OCI-LY7 (cell line): ENCODE measurements around the gene CCNL2. TPM values are rescaled to one million over a fixed set of nuclear protein-coding genes. Genes with fewer than 3 reads are reported as not detected.

ENCODE experiments used
- BruUV-seq: library from RNA; stranded (reverse); fragments of 400-500 nt; replicated peaks from 2 replicates; lab custom pipeline; 2021; lab: Mats Ljungman, UMichigan
- CTCF ChIA-PET: fragments of 300-600 bp; sonication (Branson Sonifier 250); formaldehyde crosslinking; loops from one replicate; lab custom pipeline; 2022; ENCODE audit warnings: antibody characterized with exemption; ENCODE audit not compliant: unreplicated experiment; lab: Charles Lee
- POLR2A ChIA-PET: fragments of 300-600 bp; sonication (Branson Sonifier 250); formaldehyde crosslinking; loops from one replicate; lab custom pipeline; 2022; ENCODE audit warnings: antibody characterized with exemption; lab: Charles Lee
- DNase-seq: peaks from one replicate; pipeline ENCODE4 v3.0.0-alpha.2; 2015; ENCODE audit warnings: low spot score
- H2AFZ ChIP-seq: fragments of 200-600 bp; sonication (generic), shearing (Covaris generic); 2 replicates; pipeline ENCODE4 v1.6.1; 2014; ENCODE audit warnings: mild to moderate bottlenecking, antibody characterized with exemption, low read length, moderate library complexity
- H3K27ac ChIP-seq: fragments of 200-600 bp; sonication (generic); 2 replicates; pipeline ENCODE4 v1.5.1; 2014; ENCODE audit warnings: mixed run types, low read depth, mild to moderate bottlenecking, moderate library complexity, low read length, inconsistent platforms; ENCODE audit not compliant: poor library complexity, severe bottlenecking
- H3K36me3 ChIP-seq: fragments of 200-600 bp; sonication (generic); 2 replicates; pipeline ENCODE4 v1.6.1; 2014; ENCODE audit warnings: mild to moderate bottlenecking, antibody characterized with exemption, low read length, moderate library complexity, mixed read lengths; ENCODE audit not compliant: insufficient read depth
- H3K4me1 ChIP-seq: fragments of 200-600 bp; sonication (generic); 2 replicates; pipeline ENCODE4 v1.5.1; 2014; ENCODE audit warnings: mild to moderate bottlenecking, low read length; ENCODE audit not compliant: insufficient read depth, poor library complexity, severe bottlenecking
- H3K4me2 ChIP-seq: fragments of 200-600 bp; sonication (generic); 2 replicates; pipeline ENCODE4 v1.6.1; 2014; ENCODE audit warnings: mild to moderate bottlenecking, low read length
- H3K4me3 ChIP-seq: fragments of 200-600 bp; sonication (generic); 2 replicates; pipeline ENCODE4 v1.5.1; 2014; ENCODE audit warnings: mild to moderate bottlenecking, low read depth, low read length; ENCODE audit not compliant: poor library complexity, severe bottlenecking
- H3K79me2 ChIP-seq: fragments of 200-600 bp; sonication (generic); 2 replicates; pipeline ENCODE4 v1.6.1; 2016; ENCODE audit warnings: low read depth, mild to moderate bottlenecking, low read length, moderate library complexity, mixed read lengths; ENCODE audit not compliant: insufficient read depth
- H3K9me2 ChIP-seq: fragments of 200-600 bp; sonication (generic); 2 replicates; pipeline ENCODE4 v1.6.1; 2016; ENCODE audit warnings: mild to moderate bottlenecking, low read length, mixed read lengths; ENCODE audit not compliant: insufficient read depth
- H3K9me3 ChIP-seq: fragments of 200-600 bp; sonication (generic); 2 replicates; pipeline ENCODE4 v1.6.1; 2014; ENCODE audit warnings: mild to moderate bottlenecking, mixed run types, low read length, mixed read lengths
- H4K20me1 ChIP-seq: fragments of 200-600 bp; sonication (generic); 2 replicates; pipeline ENCODE4 v1.6.1; 2014; ENCODE audit warnings: mild to moderate bottlenecking, antibody characterized with exemption, low read length, moderate library complexity, mixed read lengths; ENCODE audit not compliant: insufficient read depth
- EZH2phosphoT487 ChIP-seq: fragments of 200-600 bp; sonication (generic); IDR thresholded peaks from 2 replicates; pipeline ENCODE4 v1.6.1; 2018; ENCODE audit warnings: low read depth, borderline replicate concordance, mild to moderate bottlenecking, mixed run types, antibody characterized with exemption, low read length, moderate library complexity, mixed read lengths
- intact Hi-C: fragments of 100-400 bp; cut with micrococcal nuclease; formaldehyde crosslinking; loops from one replicate; pipeline ENCODE4 v1.10.0; 2022; ENCODE audit not compliant: unreplicated experiment
- total RNA-seq, 2 experiments: library from RNA; depleted of rRNA in 1 of 2; stranded (reverse); fragments of >200 nt in 1 of 2; shearing (Covaris generic) in 1 of 2; gene quantifications; 2 replicates each; pipeline ENCODE4 v1.2.3, GENCODE V29; 2014 to 2022
- TF ChIP-seq, protein P1 (sequence below): fragments of 200-600 bp; sonication (generic); conservative IDR thresholded peaks from 2 replicates; pipeline ENCODE4 v1.5.1; 2014; ENCODE audit warnings: mild to moderate bottlenecking, antibody characterized with exemption, low read length, moderate library complexity, mixed read lengths

The CCNL2 gene
- total RNA-seq, 2 experiments from 2014 or later: 213 to 307 TPM

DNA sequence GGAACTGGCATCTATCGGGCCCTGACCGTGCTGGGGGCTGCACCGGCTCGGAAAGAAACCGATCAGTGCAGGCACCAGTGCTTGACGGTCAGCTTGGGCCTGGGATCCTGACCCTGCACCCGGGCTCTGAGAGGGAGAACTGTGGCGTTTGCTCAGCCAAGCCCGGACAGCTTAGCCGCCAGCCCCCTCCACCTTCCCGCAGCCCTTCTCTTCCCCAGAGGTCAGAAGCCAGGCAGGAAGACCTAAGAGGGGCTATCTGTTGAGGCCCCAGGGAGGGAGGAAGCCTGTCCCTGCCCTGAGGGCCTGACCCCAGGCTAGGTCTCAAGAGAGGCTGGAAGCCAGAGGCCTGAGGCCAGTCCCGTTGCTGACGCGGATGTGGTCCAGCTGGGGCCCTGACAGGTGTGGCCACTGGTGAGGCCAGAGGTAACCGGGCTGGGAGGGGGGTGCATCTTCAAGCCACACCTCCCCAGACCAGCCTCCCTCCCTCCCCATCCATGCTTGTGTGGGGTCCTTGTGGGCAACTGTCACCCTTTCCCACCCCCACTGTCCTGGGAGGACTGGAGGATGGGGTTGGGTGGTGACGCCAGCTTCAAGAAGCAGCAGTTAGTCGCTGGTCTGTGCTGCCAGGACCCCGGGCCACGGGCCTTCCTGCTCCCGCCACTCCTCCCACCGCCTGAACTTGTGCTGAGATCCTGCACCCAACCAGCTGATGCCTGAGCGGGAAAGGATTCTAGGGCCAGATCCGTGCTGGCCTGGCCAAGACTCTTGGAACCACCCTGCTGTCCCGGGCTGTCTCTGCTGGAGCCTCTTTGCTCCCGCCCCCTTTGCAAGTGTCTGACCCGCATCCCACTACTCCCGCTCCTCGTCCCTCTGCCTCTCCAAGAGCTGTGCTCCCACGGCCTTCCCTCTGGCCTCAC lies 47.4 kb downstream of the CCNL2 start:
- H3K9me2 ChIP-seq: no peaks in the 10 kb centered on the region
- DNase-seq: no peak
- POLR2A ChIA-PET: no interaction called here
- H3K4me2 ChIP-seq: peak overlapping the region; percentile 34; the same call in 1 of the 2 replicates
- CTCF ChIA-PET: no interaction called here
- H3K36me3 ChIP-seq: no peaks in the 10 kb centered on the region
- no peak overlapping the region for H3K4me3 ChIP-seq
- no TSS peak for BruUV-seq
- intact Hi-C loops: no loop called here
- no peaks in the 10 kb centered on the region for H3K79me2 ChIP-seq
- TF ChIP-seq, protein P1, sequence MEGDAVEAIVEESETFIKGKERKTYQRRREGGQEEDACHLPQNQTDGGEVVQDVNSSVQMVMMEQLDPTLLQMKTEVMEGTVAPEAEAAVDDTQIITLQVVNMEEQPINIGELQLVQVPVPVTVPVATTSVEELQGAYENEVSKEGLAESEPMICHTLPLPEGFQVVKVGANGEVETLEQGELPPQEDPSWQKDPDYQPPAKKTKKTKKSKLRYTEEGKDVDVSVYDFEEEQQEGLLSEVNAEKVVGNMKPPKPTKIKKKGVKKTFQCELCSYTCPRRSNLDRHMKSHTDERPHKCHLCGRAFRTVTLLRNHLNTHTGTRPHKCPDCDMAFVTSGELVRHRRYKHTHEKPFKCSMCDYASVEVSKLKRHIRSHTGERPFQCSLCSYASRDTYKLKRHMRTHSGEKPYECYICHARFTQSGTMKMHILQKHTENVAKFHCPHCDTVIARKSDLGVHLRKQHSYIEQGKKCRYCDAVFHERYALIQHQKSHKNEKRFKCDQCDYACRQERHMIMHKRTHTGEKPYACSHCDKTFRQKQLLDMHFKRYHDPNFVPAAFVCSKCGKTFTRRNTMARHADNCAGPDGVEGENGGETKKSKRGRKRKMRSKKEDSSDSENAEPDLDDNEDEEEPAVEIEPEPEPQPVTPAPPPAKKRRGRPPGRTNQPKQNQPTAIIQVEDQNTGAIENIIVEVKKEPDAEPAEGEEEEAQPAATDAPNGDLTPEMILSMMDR: no peak
- TF ChIP-seq EZH2phosphoT487: no peak
- H2AFZ ChIP-seq: no peak overlapping the region
- H4K20me1 ChIP-seq: no peaks in the 10 kb centered on the region
- H3K4me1 ChIP-seq: peaks cover 31% of the 10 kb centered on the region
- H3K27ac ChIP-seq: no peak overlapping the region
- H3K9me3 ChIP-seq: no peaks in the 10 kb centered on the region

DNA sequence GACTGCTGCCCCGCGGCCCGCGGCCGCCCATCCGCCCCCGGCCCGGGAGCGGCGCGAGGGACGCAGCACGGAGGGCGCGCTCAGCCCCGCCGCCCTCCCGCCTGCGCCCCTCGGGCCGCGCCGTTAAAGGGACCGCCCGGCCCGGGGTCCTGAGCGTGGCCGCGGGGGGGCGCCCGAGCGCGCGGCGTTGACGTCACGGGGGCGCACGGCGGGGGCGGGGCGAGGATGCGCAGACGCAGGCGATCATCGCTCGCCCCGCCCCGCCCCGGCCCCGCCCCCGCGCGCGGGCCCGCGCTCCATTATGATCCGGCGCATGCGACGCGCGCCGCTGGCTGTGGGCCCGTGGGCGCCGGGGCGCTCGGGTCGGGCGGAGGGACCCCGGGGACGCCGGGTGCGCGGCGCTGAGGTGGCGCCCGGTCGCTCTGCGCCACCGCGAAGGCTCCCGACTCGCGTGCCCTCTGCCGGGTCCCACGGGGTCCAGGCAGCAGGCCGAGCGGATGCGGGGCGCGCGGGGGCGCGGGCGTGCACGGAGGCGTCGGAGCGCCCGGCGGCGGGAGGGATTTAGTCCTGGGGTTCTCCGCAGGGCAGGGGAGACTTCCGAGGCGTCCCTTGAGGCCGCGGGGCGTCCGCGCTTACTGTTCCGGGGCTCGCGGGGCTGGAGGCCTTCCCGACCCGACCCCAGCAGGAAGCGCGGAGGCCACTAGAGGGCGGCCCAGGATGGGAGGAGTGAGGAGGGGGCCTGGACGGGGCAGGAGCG lies 49.7 kb downstream of the CCNL2 start, which contains the start of gene DVL1:
TSS of gene DVL1 (minus strand) at position 163 of the 757 bp plus-strand sequence. CDS start 353 bp downstream, outside the sequence.
- peak within 1 kb of the TSS; percentile 80 for H3K4me2 ChIP-seq
- no TSS peak for BruUV-seq
- peak; percentile 80 for DNase-seq
- no peaks in the 10 kb centered on the region for H3K9me2 ChIP-seq
- no peaks in the 10 kb centered on the region for H3K36me3 ChIP-seq
- no peaks in the 10 kb centered on the region for H3K79me2 ChIP-seq
- TF ChIP-seq EZH2phosphoT487: no peak
- TF ChIP-seq, protein P1: peak; percentile 60
- no peaks in the 10 kb centered on the region for H4K20me1 ChIP-seq
- peak within 1 kb of the TSS; percentile 78 for H3K4me3 ChIP-seq
- H2AFZ ChIP-seq: 0 out of 2 replicates have a peak within 1 kb of the TSS, but pooled peaks have one; percentile 45
- no peaks in the 10 kb centered on the region for H3K9me3 ChIP-seq
- H3K27ac ChIP-seq: peak within 1 kb of the TSS; percentile 64
- intact Hi-C loops: loop anchor here (1.0 to 5.0 kb wide), 3 partner anchors 23 to 113 kb away; partner anchors contain the start of gene PUSL1
- ChIA-PET CTCF (interaction anchor here (0.6 kb wide), 1 partner anchor 240 kb away, joined by 5 read pairs; no protein-coding TSS in a partner anchor), POLR2A (no interaction called here)
- H3K4me1 ChIP-seq: peaks cover 31% of the 10 kb centered on the region
